Measurements from ENCODE around the gene KBTBD3. TPM values are rescaled to one million over a fixed set of nuclear protein-coding genes. Genes with fewer than 3 reads are reported as not detected.
"Not testable (repeated sequence)": the region's sequence is repeated elsewhere in the genome, so short reads cannot be mapped to it uniquely, and the experiment has no call there.

The KBTBD3 gene
- total RNA-seq, 1 donor from 2014 or later, result 5.4 TPM

- intact Hi-C loops (cut with micrococcal nuclease), result no loop called here
Observed at GRCh38 chr11:106061954-106062949, 14.9 kb downstream of the KBTBD3 start.

DNA sequence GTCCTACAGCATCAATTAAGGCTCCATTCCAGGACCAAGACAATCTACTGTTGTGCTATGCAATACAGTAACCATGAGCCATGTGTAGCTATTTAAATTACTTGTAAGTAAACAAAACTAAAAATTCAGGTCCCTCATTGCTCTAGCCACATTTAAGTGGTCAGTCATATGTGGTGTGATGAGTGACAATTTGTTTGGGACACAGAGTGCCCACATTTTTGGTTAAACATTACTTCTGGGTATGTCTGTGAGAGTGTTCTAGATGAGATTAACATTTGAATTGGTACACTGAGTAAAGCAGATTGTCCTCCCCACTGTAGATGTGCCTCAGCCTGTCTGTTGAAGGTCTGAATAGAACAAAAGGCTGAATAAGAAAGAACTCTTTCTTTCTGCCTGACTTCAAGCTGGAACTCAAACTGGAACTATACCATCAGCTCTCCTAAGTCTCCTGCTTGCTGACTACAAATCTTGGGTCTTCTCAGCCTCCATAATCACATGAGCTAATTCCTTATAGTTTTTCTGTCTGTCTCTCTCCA lies 15.8 kb downstream of the KBTBD3 start:
- intact Hi-C loops (cut with micrococcal nuclease), result no loop called here

GRCh38 chr11:106059617-106060016 lies 17.5 kb downstream of the KBTBD3 start:
- intact Hi-C loops (cut with micrococcal nuclease), result no loop called here

GRCh38 chr11:106058377-106058776 lies 18.8 kb downstream of the KBTBD3 start:
- intact Hi-C loops (cut with micrococcal nuclease), result not testable (repeated sequence)

DNA sequence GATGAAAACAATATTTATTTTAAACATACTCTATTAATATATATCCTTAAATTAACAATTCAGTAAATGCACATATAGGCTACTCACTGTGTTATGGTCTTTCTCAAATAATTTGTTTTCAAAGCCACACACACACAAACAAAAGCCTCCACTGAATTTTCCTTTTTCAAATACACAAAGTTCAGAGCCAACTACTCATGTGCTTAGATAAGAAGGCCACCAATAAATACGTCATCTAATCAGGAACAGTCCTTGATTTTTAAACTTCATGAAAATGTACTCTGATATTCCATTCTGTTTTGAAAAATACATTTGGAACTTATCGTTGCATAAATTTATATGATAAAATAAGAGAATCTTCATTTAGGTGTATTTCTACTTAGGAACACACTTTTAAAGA lies 26.0 kb downstream of the KBTBD3 start:
- intact Hi-C loops (cut with micrococcal nuclease), result no loop called here

DNA sequence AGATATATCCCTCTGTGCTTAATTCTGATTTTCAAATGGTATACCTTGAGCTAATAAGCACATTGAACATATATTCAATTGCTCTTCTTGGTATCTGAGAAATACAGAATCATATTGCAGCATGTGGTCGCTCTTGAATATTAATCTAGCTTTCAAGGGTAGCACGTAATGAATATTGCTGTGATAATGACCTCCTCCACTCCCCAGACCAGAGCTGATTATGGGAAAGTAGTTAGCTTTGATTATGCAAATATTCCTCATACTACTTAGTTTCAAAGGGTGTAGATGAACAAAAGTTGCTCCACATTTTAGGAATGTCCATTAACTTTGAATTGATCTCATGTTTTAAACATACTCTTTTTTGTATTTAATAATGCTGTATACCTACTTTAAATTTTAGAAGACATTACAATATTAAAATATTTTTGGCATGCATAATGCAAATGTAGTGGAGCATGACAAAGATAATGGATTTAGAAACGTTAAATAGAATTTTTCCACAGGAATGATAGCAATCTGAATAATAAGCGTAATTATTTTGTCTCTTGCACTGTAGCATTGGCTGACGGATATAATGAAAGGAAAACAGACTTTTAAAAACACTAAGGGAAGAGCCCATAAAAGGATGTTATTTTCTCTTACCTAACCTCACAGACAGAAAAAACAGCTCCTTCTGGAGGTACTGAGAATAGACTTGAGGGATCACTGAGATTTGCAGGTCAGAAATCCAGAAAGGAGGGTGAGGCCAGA lies 27.2 kb downstream of the KBTBD3 start:
- intact Hi-C loops (cut with micrococcal nuclease), result no loop called here

DNA sequence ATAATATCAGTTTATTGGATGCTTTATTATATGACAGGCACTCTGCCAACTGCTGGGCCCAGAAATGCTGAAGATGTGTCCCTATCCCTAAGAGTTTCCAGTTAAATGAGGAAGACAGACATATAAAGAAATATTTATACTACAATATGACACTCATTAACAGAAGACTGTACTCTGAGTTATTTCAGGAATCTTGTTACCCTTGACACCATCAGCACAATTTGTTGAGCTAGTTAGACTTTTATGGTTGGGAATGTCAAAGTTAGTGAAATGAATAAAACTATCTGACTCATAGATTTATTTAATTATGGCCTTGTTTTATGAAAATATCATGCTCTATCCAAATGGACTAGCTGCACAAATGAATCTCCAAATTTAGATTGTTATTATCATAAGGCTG lies 29.5 kb downstream of the KBTBD3 start:
- intact Hi-C loops (cut with micrococcal nuclease), result no loop called here

- intact Hi-C loops (cut with micrococcal nuclease), result no loop called here
Observed at GRCh38 chr11:106043540-106043939, 33.6 kb downstream of the KBTBD3 start.

DNA sequence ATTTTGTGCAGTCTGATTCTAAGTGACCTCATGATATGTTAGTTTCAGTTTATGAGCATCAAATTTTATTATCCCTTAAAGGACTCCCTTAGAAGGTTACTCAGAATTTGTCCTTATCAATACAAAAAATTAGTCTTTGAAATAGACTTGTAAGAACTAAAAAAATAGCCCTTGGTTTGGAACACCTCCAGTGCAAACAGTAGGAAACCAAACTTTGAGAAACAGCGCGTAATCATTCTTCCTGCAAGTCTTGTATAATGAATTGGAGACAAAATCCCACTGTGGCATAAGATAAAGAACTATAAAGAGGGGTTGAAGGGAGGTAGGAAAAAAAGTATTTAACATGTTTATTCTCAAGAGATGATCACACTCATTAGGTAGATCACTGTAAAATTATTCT lies 44.3 kb downstream of the KBTBD3 start:
- intact Hi-C loops (cut with micrococcal nuclease), result no loop called here

DNA sequence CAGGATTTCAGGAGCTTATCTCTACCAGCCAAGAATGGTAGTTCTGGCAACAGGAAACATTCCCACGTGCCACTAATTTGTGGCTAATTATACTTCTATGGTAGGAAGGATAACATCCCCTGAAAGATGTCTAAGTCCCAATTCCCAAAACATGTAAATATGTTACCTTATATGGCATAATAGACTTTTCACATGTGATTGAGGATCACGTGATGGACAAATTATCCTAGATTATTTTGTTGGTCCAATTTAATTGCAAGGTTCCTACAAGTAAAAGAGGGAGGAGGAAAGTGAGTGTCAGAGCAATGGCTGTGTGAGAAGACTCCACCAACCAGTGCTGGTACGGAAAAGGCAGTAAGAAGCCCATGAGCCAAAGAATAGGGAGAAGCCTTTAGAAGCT lies 45.2 kb downstream of the KBTBD3 start:
- intact Hi-C loops (cut with micrococcal nuclease), result no loop called here

DNA sequence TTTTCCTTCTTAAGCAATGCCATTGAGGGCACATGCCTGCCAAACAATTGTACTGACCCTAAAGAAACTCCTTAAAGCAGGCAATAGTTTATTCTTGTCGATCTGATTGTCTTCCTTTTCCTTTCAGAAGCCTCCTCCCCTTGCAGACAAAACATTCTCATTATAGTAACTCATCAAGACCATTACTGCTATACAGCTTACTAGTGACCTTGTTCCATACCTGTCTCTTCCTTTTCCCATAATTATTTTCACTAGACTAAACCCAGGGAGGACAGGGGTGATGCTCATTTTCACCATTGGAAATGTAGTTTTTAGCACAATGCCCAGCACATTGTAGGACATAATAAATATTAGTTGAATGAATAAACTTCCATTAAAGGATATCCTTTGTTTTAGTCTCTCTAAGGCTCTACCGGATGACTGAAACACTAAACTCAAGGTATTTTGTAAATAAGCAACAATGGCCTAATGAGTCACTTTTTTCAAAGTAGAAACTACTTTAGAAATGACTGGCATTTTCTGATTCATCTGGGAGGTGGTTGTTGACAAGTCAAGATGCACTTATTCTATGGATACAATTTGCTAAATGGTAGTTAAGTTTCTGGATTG lies 45.8 kb downstream of the KBTBD3 start:
- intact Hi-C loops (cut with micrococcal nuclease), result no loop called here

- intact Hi-C loops (cut with micrococcal nuclease), result no loop called here
Observed at GRCh38 chr11:106030609-106031008, 46.5 kb downstream of the KBTBD3 start.

GRCh38 chr11:106022795-106023275 lies 54.3 kb downstream of the KBTBD3 start:
- intact Hi-C loops (cut with micrococcal nuclease), result loop anchor here (1.0 to 5.0 kb wide), 3 partner anchors 54 to 1542 kb away; partner anchors contain the start of genes AASDHPPT, ALKBH8, CASP4 and KBTBD3

GRCh38 chr11:106021967-106022794 lies 55.0 kb downstream of the KBTBD3 start, which contains the start of gene MSANTD4:
Gene MSANTD4, minus strand, starts transcription at chr11:106022240. Its CDS starts 11,323 bp downstream, at chr11:106010917.
- intact Hi-C loops (cut with micrococcal nuclease), result loop anchor here (1.0 to 5.0 kb wide), 3 partner anchors 55 to 1543 kb away; partner anchors contain the start of genes AASDHPPT, ALKBH8, CASP4 and KBTBD3

GRCh38 chr11:106021181-106021966 lies 55.8 kb downstream of the KBTBD3 start:
- intact Hi-C loops (cut with micrococcal nuclease), result loop anchor here (5.0 kb wide), 1 partner anchor 1054 kb away; the partner anchor contains the start of gene CASP4

DNA sequence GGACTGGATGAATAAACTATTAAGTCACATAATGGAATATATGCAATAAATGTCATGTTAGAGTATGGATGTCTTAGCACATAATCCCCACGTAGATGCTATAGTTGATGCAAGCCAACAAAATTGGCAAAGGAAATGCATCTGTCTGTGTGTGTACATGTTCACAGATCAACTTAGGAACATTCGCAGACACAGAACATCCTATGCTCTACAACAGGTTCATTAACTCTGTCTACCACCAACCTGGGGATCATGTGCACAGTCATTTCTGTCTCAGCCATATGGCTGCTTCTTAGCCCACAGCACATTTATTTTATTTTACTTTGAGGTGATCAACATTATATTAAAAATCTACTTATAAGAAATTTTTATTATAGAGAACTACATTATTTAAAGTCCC lies 60.1 kb downstream of the KBTBD3 start:
- intact Hi-C loops (cut with micrococcal nuclease), result no loop called here

- intact Hi-C loops (cut with micrococcal nuclease), result no loop called here
Observed at GRCh38 chr11:106015066-106015465, 62.1 kb downstream of the KBTBD3 start.

DNA sequence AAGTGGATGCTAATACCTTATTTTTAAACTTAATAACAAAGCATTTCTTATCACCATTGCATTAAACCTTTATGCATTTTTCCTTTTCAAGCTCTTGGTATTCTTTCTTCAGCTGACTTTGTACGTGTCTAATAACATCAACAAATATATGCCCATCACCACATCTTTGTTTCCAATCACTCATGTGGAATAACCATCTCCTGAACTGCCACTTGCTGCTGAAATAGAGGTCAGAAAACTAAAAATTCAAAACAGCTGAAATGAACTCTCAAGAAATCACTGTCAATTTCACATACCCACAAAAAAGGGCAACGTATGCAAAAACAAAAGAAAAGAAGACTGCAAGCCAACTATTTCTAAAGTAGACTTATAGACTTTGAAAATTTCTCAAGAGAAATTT lies 62.5 kb downstream of the KBTBD3 start:
- intact Hi-C loops (cut with micrococcal nuclease), result no loop called here

- intact Hi-C loops (cut with micrococcal nuclease), result no loop called here
Observed at GRCh38 chr11:106014035-106014434, 63.1 kb downstream of the KBTBD3 start.

All from T-helper 2 cell treated with Interferon-gamma antibody and Interleukin-4, amounts not matched to agents 100 ng/mL and 5 ng/mL, for 36 hours (primary cell).